Measurements from ENCODE around the gene MARCHF3.
"Not testable (repeated sequence)": the region's sequence is repeated elsewhere in the genome, so short reads cannot be mapped to it uniquely, and the experiment has no call there.

MARCHF3 gene

DNA sequence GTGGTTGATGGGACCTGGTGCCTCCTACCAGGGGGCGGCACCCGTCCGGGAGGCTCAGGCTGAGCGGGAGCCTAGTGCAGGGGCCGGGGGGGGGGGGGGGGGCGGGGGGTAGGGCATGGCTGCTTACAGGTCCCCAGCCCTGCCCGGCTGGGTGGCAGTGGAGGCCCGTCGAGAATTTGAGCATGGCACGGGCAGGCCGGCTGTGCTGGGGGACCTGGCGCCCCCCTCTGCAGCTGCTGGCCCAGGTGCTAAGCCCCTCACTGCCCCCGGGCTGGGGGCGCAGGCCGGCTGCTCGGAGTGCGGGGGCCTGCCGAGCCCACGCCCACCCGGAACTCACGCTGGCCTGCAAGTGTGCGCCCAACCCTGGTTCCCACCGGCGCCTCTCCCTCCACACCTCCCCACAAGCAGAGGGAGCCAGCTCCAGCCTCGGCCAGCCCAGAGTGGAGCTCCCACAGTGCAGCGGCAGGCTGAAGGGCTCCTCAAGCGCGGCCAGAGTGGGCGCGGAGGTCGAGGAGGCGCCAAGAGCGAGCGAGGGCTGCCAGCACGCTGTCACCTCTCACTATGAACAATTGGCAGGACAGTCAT lies 175.7 kb downstream of the MARCHF3 start:
- TF ChIP-seq ZFP3 (CRISPR knock-in tag; IDR thresholded peaks at IDR 0.05) (no peak), ZFP30 (CRISPR knock-in tag; IDR thresholded peaks at IDR 0.05) (no peak), TOX (CRISPR knock-in tag; IDR thresholded peaks at IDR 0.05; ENCODE audit: borderline replicate concordance) (no peak), SNAI2 (CRISPR knock-in tag; IDR thresholded peaks at IDR 0.05) (no peak), POU6F1 (CRISPR knock-in tag; IDR thresholded peaks at IDR 0.05; ENCODE audit: borderline replicate concordance, low read depth) (no peak), TSHZ2 (CRISPR knock-in tag; IDR thresholded peaks at IDR 0.05) (no peak), RARB (CRISPR knock-in tag; IDR thresholded peaks at IDR 0.05) (no peak), ZNF8 (CRISPR knock-in tag; IDR thresholded peaks at IDR 0.05) (no peak)
- TF ChIP-seq, protein P1, sequence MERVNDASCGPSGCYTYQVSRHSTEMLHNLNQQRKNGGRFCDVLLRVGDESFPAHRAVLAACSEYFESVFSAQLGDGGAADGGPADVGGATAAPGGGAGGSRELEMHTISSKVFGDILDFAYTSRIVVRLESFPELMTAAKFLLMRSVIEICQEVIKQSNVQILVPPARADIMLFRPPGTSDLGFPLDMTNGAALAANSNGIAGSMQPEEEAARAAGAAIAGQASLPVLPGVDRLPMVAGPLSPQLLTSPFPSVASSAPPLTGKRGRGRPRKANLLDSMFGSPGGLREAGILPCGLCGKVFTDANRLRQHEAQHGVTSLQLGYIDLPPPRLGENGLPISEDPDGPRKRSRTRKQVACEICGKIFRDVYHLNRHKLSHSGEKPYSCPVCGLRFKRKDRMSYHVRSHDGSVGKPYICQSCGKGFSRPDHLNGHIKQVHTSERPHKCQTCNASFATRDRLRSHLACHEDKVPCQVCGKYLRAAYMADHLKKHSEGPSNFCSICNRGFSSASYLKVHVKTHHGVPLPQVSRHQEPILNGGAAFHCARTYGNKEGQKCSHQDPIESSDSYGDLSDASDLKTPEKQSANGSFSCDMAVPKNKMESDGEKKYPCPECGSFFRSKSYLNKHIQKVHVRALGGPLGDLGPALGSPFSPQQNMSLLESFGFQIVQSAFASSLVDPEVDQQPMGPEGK (CRISPR knock-in tag; IDR thresholded peaks at IDR 0.05; ENCODE audit: borderline replicate concordance): no peak
- no peak for ATAC-seq

- ATAC-seq: not testable (repeated sequence)
These were observed 176.6 kb downstream of the MARCHF3 start for GRCh38 chr5:126853541-126854307.

GRCh38 chr5:126852841-126853271 lies 177.5 kb downstream of the MARCHF3 start:
- TF ChIP-seq TCF4 (CRISPR knock-in tag; IDR thresholded peaks at IDR 0.05; ENCODE audit: borderline replicate concordance) (no peak), ZNF8 (CRISPR knock-in tag; IDR thresholded peaks at IDR 0.05) (no peak), PPARA (CRISPR knock-in tag; IDR thresholded peaks at IDR 0.05; ENCODE audit: borderline replicate concordance) (no peak), ESRRG (CRISPR knock-in tag; IDR thresholded peaks at IDR 0.05) (no peak), BACH2 (CRISPR knock-in tag; IDR thresholded peaks at IDR 0.05; ENCODE audit: borderline replicate concordance) (no peak), ZFP3 (CRISPR knock-in tag; IDR thresholded peaks at IDR 0.05) (no peak), ZFP30 (CRISPR knock-in tag; IDR thresholded peaks at IDR 0.05) (no peak), RARB (CRISPR knock-in tag; IDR thresholded peaks at IDR 0.05) (no peak), TOX (CRISPR knock-in tag; IDR thresholded peaks at IDR 0.05; ENCODE audit: borderline replicate concordance) (no peak), ZNF70 (CRISPR knock-in tag; IDR thresholded peaks at IDR 0.05) (no peak), SNAI2 (CRISPR knock-in tag; IDR thresholded peaks at IDR 0.05) (no peak), ZC3H10 (CRISPR knock-in tag; IDR thresholded peaks at IDR 0.05) (no peak), GLIS3 (CRISPR knock-in tag; IDR thresholded peaks at IDR 0.05) (no peak), TSHZ2 (CRISPR knock-in tag; IDR thresholded peaks at IDR 0.05) (no peak), ARNTL (CRISPR knock-in tag; IDR thresholded peaks at IDR 0.05; ENCODE audit: borderline replicate concordance, low read depth) (no peak)
- TF ChIP-seq, protein P1 (CRISPR knock-in tag; IDR thresholded peaks at IDR 0.05; ENCODE audit: borderline replicate concordance): no peak
- TF ChIP-seq, protein P2, sequence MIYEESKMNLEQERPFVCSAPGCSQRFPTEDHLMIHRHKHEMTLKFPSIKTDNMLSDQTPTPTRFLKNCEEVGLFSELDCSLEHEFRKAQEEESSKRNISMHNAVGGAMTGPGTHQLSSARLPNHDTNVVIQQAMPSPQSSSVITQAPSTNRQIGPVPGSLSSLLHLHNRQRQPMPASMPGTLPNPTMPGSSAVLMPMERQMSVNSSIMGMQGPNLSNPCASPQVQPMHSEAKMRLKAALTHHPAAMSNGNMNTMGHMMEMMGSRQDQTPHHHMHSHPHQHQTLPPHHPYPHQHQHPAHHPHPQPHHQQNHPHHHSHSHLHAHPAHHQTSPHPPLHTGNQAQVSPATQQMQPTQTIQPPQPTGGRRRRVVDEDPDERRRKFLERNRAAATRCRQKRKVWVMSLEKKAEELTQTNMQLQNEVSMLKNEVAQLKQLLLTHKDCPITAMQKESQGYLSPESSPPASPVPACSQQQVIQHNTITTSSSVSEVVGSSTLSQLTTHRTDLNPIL (CRISPR knock-in tag; IDR thresholded peaks at IDR 0.05; ENCODE audit: low read depth): no peak
- ATAC-seq: no peak
